Right lobe of liver (tissue), 4 donors: ENCODE data around the gene MUC7.

Experiments used
- CTCF ChIP-seq, 4 donors: fragments of 200-600 bp in 3 of 4; fragments of 450-650 bp in 1 of 4; IDR thresholded peaks; one replicate each; pipeline versions ENCODE4 v1.5.1 to v1.8.0; 2016 to 2022; ENCODE audit warnings: antibody characterized with exemption in 4 of 4, mild to moderate bottlenecking in 2 of 4
- POLR2A ChIP-seq: fragments of 450-650 bp; IDR thresholded peaks from one replicate; pipeline ENCODE4 v1.6.1; 2017; ENCODE audit warnings: antibody characterized with exemption, mild to moderate bottlenecking
- donor health status: DM: no; HTN: no; CAD: no.
- donor health status: DM: no; HTN: no; CAD: no.
- donor health status: DM: no; HTN: yes; CAD: no.

GRCh38 chr4:70488748-70489147 lies 16.8 kb downstream of the MUC7 start:
- TF ChIP-seq CTCF (IDR thresholded peaks at IDR 0.05) (no peak), POLR2A (no peak)
